GM19328 (cell line): Measurements from ENCODE around the gene BEND2.

Experiments
- ATAC-seq: cut with Tn5 transposase; IDR thresholded peaks from one replicate; pipeline ENCODE4 v1.9.1; 2021; ENCODE audit warnings: mild to moderate bottlenecking, moderate library complexity; ENCODE audit not compliant: unreplicated experiment

BEND2 gene

DNA sequence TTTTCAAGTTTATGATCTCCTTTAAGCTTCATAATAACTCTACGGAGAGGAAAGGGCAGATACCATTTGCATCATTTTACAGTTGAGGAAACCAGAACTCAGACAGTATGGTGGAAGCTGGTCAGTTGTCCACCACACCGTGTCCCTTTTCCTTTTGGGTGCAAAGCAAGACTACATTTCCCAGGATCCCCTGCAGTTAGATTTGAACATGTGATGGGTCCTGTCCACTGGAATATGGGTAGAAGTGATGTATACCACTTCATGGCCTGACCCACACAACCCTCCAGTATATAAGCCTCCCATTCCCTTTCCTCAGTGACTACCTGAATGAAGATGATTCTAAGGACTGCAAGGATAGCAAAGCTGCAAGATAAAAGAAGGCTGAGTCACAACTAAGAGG, 74.7 kb downstream of the BEND2 start:
- no peak for ATAC-seq

DNA sequence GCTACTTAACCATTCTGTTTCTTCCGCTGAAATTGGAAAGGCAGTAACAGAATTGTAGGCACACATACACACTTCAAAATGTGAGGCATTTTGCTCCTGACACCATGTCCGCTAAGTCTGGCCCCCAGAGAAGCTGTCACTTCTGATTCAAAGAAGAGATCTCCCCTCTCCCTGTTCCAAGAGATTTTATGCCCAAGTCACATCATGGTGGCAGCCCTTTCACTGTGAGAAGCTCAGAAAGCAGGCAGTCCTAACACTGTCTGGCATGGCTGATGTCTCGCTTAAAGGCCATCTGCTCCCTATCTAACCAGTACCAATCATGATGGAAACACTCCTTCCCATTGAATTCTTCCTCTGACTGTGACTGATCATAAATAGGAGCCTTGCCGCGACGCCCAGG, 83.9 kb downstream of the BEND2 start:
- no peak for ATAC-seq

DNA sequence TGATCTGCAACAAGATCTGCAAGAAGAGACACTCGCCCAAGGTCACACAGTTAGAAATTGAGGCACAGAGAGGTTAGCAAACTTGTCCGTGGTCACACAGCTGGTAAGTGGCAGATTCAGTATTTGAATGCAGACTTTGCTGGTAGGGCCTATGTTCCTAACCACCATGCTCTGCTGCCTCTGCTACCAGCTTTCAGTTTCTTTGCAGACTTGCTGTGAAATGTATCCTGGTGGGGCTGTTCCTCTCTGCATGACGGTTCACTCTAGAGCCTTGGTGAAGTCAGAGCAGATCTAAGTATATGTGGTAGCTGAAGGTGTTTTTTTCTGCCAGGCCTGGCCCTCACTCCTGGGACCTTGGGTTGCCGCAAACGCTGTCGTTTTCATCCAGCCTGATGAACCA, 87.1 kb downstream of the BEND2 start:
- no peak for ATAC-seq

DNA sequence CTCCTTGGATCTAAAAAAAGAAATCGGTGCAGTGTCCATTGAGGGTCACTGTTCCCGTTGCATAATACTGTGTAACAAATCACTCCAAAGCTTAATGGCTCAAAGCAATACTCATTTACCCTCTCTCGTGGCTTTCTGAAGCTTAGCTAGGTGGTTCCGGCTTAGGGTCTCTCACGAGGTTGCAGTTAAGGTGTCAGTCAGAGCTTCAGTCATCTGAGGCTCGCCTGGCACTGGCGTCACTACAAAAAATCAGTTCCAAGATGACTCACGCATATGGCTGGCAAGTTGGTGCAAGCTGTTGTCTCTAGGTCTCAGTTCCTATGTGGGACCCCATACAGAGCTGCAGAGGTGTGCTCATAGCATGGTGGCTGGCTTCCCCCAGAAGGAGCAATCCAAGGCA, 91.0 kb downstream of the BEND2 start:
- ATAC-seq, result no peak

DNA sequence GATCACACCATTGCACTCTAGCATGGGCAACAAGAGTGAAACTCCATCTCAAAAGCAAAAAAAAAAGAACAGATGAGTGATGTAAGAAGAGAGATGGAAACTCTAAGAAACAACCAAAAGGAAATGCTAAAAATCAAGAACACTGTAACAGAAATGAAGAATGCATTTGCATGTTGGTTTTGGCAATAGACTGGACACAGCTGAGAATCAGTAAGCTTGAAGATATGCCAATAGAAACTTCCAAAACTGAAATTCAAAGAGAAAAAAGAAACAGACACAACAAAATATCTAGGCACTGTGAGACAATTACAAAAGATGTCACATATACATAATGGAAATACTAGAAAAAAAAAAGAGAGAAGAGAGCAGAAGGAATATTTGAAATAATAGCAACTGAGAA, 93.7 kb downstream of the BEND2 start:
- ATAC-seq, result no peak

DNA sequence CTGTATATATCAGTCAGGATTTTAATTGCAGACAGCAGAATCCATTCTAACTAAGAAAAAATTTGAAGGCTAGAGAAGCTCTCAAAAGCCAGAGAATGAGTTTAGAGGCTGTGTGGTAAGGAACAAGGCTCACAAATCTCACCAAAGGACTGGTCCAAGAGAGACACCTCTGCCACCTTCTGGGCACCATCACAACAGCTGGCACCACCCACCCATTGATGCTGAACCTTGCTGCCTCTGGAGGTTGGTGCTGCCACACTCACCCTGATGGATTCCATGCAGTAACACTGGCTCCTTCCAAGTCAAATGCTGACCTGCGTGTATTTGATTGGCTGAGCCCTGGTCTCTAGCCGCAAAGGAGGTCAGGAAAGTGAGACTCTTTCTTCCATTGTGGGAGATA, 100.8 kb downstream of the BEND2 start:
- ATAC-seq, result no peak
